ENCODE data around the gene GIPC2. TPM values are rescaled to one million over a fixed set of nuclear protein-coding genes. Genes with fewer than 3 reads are reported as not detected.
"Not testable (repeated sequence)": the region's sequence is repeated elsewhere in the genome, so short reads cannot be mapped to it uniquely, and the experiment has no call there.

Gene GIPC2, protein sequence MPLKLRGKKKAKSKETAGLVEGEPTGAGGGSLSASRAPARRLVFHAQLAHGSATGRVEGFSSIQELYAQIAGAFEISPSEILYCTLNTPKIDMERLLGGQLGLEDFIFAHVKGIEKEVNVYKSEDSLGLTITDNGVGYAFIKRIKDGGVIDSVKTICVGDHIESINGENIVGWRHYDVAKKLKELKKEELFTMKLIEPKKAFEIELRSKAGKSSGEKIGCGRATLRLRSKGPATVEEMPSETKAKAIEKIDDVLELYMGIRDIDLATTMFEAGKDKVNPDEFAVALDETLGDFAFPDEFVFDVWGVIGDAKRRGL
- 1 to 10 TPM in 1 of 2 donors, under 1 TPM in 1; 0.79 to 2.1 TPM for total RNA-seq
- 0.14 TPM for polyA plus RNA-seq (2013, experiment 1 of 2)
- not detected for polyA plus RNA-seq (2013, experiment 2 of 2)
- long read RNA-seq, experiment 1, partial matches to known transcripts = 0 of 5 reads
- long read RNA-seq, experiment 1, other reads (novel, unspliced or antisense) = 4 of 5 reads
- long read RNA-seq, experiment 2, transcript GIPC2-201 (6 exons, 3,847 nt) = major isoform, 7 of 15 reads
- long read RNA-seq, experiment 2, partial matches to known transcripts = 0 of 15 reads
- long read RNA-seq, experiment 2, other reads (novel, unspliced or antisense) = 8 of 15 reads
- long read RNA-seq, experiment 3, partial matches to known transcripts = 1 of 3 reads
- long read RNA-seq, experiment 3, other reads (novel, unspliced or antisense) = 1 of 3 reads
- long read RNA-seq, experiment 4, partial matches to known transcripts = 0 of 7 reads
- long read RNA-seq, experiment 4, other reads (novel, unspliced or antisense) = 4 of 7 reads

DNA sequence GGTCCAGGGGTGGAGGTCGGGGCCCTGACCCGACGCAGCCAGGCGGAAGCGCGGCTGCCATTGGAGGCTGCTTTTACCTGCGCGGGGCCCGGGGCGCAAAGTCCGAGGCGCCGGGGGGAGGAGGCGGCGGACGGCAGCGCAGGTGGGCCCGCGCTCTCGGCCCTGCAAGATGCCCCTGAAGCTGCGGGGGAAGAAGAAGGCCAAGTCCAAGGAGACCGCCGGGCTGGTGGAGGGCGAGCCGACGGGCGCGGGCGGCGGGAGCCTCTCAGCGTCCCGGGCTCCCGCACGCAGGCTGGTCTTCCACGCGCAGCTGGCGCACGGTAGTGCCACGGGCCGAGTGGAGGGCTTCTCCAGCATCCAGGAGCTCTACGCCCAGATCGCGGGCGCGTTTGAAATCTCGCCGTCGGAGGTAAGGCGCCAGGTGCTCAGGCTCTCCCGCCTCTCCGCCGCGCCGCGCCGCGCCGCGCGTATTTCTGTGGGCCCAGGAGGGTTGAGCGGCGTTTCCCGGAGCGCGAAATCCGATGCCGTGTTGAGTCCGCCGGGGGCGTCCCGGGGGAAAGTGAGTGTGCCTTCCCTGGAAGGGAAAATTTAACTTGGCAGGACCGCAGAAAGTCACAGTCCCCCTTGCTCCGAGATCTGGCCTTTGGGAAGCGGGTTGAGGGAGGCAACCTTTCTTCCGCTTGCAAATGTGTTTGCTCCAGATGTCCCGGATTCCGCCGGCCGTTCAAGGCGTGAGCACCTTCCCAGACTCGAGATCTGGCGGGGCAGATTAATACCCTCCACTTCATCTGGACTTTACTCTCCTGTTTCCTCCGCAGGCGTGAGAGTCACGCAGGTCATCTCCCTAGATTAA lies at the start of gene GIPC2:
TSS of gene GIPC2 (plus strand) at position 41 of the 853 bp plus-strand sequence. CDS start at position 170, 129 bp downstream.
- H3K9ac ChIP-seq (ENCODE audit: extremely low read depth, low read length, poor library complexity, severe bottlenecking) = peak within 1 kb of the TSS; percentile 36
- Mint-ChIP-seq H3K9me3 (no peaks in the 10 kb centered on the region), H3K27me3 (ENCODE audit: insufficient read depth) (peaks cover 48% of the 10 kb centered on the region), H3K36me3 (ENCODE audit: low read depth) (no peaks in the 10 kb centered on the region), H3K4me3 (peak within 1 kb of the TSS; percentile 76), H3K4me1 (peaks cover 18% of the 10 kb centered on the region), H3K27ac (peak within 1 kb of the TSS; percentile 86)
- peak within 1 kb of the TSS; percentile 79 for H3K4me3 ChIP-seq (ENCODE audit: low read length)
- peaks cover 61% of the 10 kb centered on the region for H3K27me3 ChIP-seq (ENCODE audit: control insufficient read depth, insufficient read depth, low read length, poor library complexity, severe bottlenecking)
- no peaks in the 10 kb centered on the region for H3K9me3 ChIP-seq (ENCODE audit: control insufficient read depth, low read length)
- no peaks in the 10 kb centered on the region for H3K4me1 ChIP-seq (ENCODE audit: control insufficient read depth, insufficient read depth, low read length)
- DNase-seq = peak; percentile 81
- no peaks in the 10 kb centered on the region for H3K36me3 ChIP-seq (ENCODE audit: control insufficient read depth, insufficient read depth, low read length)
- TF ChIP-seq, protein P1, sequence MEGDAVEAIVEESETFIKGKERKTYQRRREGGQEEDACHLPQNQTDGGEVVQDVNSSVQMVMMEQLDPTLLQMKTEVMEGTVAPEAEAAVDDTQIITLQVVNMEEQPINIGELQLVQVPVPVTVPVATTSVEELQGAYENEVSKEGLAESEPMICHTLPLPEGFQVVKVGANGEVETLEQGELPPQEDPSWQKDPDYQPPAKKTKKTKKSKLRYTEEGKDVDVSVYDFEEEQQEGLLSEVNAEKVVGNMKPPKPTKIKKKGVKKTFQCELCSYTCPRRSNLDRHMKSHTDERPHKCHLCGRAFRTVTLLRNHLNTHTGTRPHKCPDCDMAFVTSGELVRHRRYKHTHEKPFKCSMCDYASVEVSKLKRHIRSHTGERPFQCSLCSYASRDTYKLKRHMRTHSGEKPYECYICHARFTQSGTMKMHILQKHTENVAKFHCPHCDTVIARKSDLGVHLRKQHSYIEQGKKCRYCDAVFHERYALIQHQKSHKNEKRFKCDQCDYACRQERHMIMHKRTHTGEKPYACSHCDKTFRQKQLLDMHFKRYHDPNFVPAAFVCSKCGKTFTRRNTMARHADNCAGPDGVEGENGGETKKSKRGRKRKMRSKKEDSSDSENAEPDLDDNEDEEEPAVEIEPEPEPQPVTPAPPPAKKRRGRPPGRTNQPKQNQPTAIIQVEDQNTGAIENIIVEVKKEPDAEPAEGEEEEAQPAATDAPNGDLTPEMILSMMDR (conservative IDR thresholded peaks at IDR 0.05) = no peak
- WGBS, 2 experiments (ENCODE audit: insufficient coverage in 1 of 2, insufficient read length in 1 of 2) = 2 to 5% methylated on average over 34 to 85 of the region's 85 CpGs
- no peak within 1 kb of the TSS for H3K27ac ChIP-seq (ENCODE audit: low read depth, low read length)

DNA sequence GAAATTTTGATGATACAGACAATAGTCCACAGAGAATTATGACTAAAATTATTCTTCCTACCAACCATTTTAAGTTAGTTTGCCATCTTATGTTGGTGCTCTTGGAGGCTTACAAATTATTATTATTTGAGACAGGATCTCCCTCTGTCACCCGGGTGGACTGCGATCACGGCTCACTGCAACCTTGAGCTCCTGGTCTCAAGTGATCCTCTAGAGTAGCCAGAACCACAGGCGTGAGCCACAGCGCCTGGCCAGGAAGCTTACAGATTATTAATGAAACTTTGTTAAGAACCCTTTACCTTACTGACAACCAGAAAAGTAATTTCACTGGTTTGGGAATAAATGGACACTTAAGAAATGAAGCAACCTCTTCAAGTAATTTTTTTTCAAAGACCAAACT lies 49.0 kb upstream of the GIPC2 start:
- Histone ChIP-seq H3K4me1 (ENCODE audit: control insufficient read depth, insufficient read depth, low read length) (no peaks in the 10 kb centered on the region), H3K27ac (ENCODE audit: low read depth, low read length) (no peak overlapping the region), H3K4me3 (ENCODE audit: low read length) (no peak overlapping the region), H3K9ac (ENCODE audit: extremely low read depth, low read length, poor library complexity, severe bottlenecking) (no peak overlapping the region), H3K36me3 (ENCODE audit: control insufficient read depth, insufficient read depth, low read length) (peaks cover 20% of the 10 kb centered on the region), H3K27me3 (ENCODE audit: control insufficient read depth, insufficient read depth, low read length, poor library complexity, severe bottlenecking) (no peaks in the 10 kb centered on the region), H3K9me3 (ENCODE audit: control insufficient read depth, low read length) (no peaks in the 10 kb centered on the region)
- TF ChIP-seq, protein P1 (conservative IDR thresholded peaks at IDR 0.05) = no peak
- H3K9me3 Mint-ChIP-seq = no peaks in the 10 kb centered on the region
- no peak overlapping the region for H3K27ac Mint-ChIP-seq
- DNase-seq = no peak
- 96 to 100% methylated on average over 4 to 5 of the region's 5 CpGs for WGBS, 2 experiments (ENCODE audit: insufficient coverage in 1 of 2, insufficient read length in 1 of 2)
- no peak overlapping the region for H3K4me3 Mint-ChIP-seq
- H3K4me1 Mint-ChIP-seq = no peaks in the 10 kb centered on the region
- H3K27me3 Mint-ChIP-seq (ENCODE audit: insufficient read depth) = no peaks in the 10 kb centered on the region
- H3K36me3 Mint-ChIP-seq (ENCODE audit: low read depth) = peaks cover 26% of the 10 kb centered on the region

DNA sequence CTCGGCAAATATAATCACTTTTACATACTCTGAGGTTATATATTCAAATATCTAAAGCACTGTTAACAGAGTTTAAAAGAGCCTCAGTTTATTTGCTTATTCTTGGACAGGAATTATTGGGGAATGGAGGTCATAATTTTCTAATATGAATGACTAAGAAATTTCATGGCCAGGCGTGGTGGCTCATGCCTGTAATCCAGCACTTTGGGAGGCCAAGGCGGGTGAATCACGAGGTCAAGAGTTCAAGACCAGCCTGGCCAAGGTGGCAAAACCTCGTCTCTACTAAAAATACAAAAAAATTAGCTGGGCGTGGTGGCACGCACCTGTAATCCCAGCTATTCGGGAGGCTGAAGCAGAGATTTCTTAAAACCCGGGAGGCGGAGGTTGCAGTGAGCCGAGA lies 45.2 kb upstream of the GIPC2 start:
- WGBS, 2 experiments (ENCODE audit: insufficient coverage in 1 of 2, insufficient read length in 1 of 2) = 95 to 100% methylated on average over 10 to 11 of the region's 11 CpGs
- not testable (repeated sequence) for H3K9me3 Mint-ChIP-seq; H3K27me3 ChIP-seq (ENCODE audit: control insufficient read depth, insufficient read depth, low read length, poor library complexity, severe bottlenecking); H3K9ac ChIP-seq (ENCODE audit: extremely low read depth, low read length, poor library complexity, severe bottlenecking); H3K4me3 Mint-ChIP-seq; H3K4me3 ChIP-seq (ENCODE audit: low read length); H3K36me3 ChIP-seq (ENCODE audit: control insufficient read depth, insufficient read depth, low read length); H3K27ac Mint-ChIP-seq; H3K4me1 ChIP-seq (ENCODE audit: control insufficient read depth, insufficient read depth, low read length); DNase-seq; H3K4me1 Mint-ChIP-seq; H3K27ac ChIP-seq (ENCODE audit: low read depth, low read length); H3K27me3 Mint-ChIP-seq (ENCODE audit: insufficient read depth); H3K36me3 Mint-ChIP-seq (ENCODE audit: low read depth); H3K9me3 ChIP-seq (ENCODE audit: control insufficient read depth, low read length)

Data from endodermal cell (in vitro differentiated cells).